OCI-LY1 (cell line): ENCODE measurements around the gene RNF150.

ENCODE experiments used
- EZH2 ChIP-seq: fragments of 200-600 bp; sonication (generic), shearing (Covaris generic); IDR thresholded peaks from 2 replicates; pipeline ENCODE4 v1.8.0; 2017; ENCODE audit warnings: borderline replicate concordance, mixed run types, mild to moderate bottlenecking, antibody characterized with exemption, low read length, moderate library complexity, mixed read lengths
- TF ChIP-seq, protein P1 (sequence below): fragments of 200-600 bp; sonication (generic), shearing (Covaris generic); IDR thresholded peaks from 2 replicates; pipeline ENCODE4 v1.5.1; 2017; ENCODE audit warnings: mild to moderate bottlenecking, antibody characterized with exemption, low read length, moderate library complexity, mixed read lengths

DNA sequence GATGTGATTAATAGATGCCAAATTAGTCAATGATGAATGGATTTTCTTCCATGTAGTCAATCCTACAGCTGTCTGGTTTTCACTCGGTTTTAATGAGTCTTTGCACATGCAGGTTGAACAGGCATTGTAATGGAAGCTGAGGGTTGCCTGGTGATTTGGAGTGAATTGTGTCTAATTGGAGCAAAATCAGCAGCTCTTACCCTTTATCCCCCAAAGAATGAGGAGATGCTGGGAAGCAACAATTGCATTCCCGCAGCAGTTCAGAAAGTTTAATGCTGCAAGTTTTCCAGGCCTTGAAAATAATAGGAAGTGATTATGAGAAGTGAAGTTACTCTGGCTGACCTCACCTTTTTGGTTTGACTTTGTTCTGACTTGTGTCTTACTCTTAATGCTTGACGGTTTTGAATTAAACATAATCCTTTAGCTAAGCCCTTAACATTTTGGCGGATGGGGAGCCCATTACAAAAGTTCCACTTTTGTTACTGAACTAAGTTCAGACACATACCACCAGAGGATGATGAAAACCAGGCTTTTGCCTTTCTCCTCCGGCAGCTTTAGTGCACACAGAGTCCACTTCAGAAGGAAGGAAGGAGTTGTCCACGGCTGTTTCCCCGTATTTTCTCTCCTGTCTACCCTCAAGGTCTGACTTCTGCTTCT, 298.3 kb downstream of the RNF150 start:
- TF ChIP-seq, protein P1, sequence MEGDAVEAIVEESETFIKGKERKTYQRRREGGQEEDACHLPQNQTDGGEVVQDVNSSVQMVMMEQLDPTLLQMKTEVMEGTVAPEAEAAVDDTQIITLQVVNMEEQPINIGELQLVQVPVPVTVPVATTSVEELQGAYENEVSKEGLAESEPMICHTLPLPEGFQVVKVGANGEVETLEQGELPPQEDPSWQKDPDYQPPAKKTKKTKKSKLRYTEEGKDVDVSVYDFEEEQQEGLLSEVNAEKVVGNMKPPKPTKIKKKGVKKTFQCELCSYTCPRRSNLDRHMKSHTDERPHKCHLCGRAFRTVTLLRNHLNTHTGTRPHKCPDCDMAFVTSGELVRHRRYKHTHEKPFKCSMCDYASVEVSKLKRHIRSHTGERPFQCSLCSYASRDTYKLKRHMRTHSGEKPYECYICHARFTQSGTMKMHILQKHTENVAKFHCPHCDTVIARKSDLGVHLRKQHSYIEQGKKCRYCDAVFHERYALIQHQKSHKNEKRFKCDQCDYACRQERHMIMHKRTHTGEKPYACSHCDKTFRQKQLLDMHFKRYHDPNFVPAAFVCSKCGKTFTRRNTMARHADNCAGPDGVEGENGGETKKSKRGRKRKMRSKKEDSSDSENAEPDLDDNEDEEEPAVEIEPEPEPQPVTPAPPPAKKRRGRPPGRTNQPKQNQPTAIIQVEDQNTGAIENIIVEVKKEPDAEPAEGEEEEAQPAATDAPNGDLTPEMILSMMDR: no peak
- TF ChIP-seq EZH2: no peak
